Erythroblast (primary cell): Measurements from ENCODE around the gene MOV10.

Experiments used
- GATA1 ChIP-seq: IDR thresholded peaks from 2 replicates; pipeline ENCODE4 v1.6.1; 2011; ENCODE audit warnings: low read depth, mild to moderate bottlenecking, control low read depth, low read length, moderate library complexity
- POLR2A ChIP-seq: IDR thresholded peaks from 2 replicates; pipeline ENCODE4 v1.6.1; 2011; ENCODE audit warnings: mild to moderate bottlenecking, low read length

DNA sequence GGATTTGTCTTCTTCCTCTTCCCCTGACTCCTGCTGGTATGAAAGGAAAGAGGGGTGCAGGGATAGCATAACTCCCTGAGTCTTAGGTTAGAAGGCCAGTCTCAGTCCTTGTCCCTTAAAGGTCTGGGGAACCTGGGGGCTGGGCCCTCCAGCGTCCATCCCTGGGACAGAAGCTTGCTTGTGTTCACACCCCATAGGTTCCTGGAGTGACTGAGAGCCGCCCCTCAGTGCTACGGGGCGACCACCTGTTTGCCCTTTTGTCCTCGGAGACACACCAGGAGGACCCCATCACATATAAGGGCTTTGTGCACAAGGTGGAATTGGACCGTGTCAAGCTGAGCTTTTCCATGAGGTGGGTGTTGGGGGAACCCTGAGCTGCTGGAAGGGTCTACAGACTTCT, 19.4 kb downstream of the MOV10 start:
- TF ChIP-seq POLR2A: no peak
- no peak for TF ChIP-seq GATA1
